Smooth muscle cell (in vitro differentiated cells): ENCODE results near the gene FBXL16. TPM values are rescaled to one million over a fixed set of nuclear protein-coding genes. Genes with fewer than 3 reads are reported as not detected.

ENCODE experiments used
- DNase-seq: peaks from one replicate; lab custom pipeline; 2025; ENCODE audit not compliant: unreplicated experiment; lab: John Stamatoyannopoulos, UW
- H2AFZ ChIP-seq: fragments of 200-600 bp; sonication (generic); 2 replicates; pipeline ENCODE4 v1.6.0; 2016; ENCODE audit warnings: antibody characterized with exemption, low read depth, mild to moderate bottlenecking
- H3F3A ChIP-seq: fragments of 200-600 bp; sonication (generic); 2 replicates; pipeline ENCODE4 v1.6.0; 2017; ENCODE audit warnings: antibody characterized with exemption, low read depth
- H3K27ac ChIP-seq: fragments of 200-600 bp; sonication (generic); 2 replicates; pipeline ENCODE4 v1.5.1; 2016; ENCODE audit warnings: low read depth, mild to moderate bottlenecking
- H3K27me3 ChIP-seq: fragments of 200-600 bp; sonication (generic); 2 replicates; pipeline ENCODE4 v1.6.1; 2016; ENCODE audit warnings: low read depth, mild to moderate bottlenecking
- H3K36me3 ChIP-seq: fragments of 200-600 bp; sonication (generic); 2 replicates; pipeline ENCODE4 v1.5.1; 2016; ENCODE audit warnings: low read depth
- H3K4me1 ChIP-seq: fragments of 200-600 bp; sonication (generic); 2 replicates; pipeline ENCODE4 v1.5.1; 2016; ENCODE audit warnings: low read depth
- H3K4me2 ChIP-seq: fragments of 200-600 bp; sonication (generic); 2 replicates; pipeline ENCODE4 v1.6.0; 2016; ENCODE audit warnings: mild to moderate bottlenecking
- H3K4me3 ChIP-seq: fragments of 200-600 bp; sonication (generic); 2 replicates; pipeline ENCODE4 v1.5.1; 2016; ENCODE audit warnings: mild to moderate bottlenecking
- H3K79me2 ChIP-seq: fragments of 200-600 bp; sonication (generic); 2 replicates; pipeline ENCODE4 v1.6.0; 2016; ENCODE audit warnings: low read depth, mild to moderate bottlenecking
- H3K9ac ChIP-seq: fragments of 200-600 bp; sonication (generic); 2 replicates; pipeline ENCODE4 v1.6.0; 2016; ENCODE audit warnings: low read depth
- H3K9me3 ChIP-seq: fragments of 200-600 bp; sonication (generic); replicated peaks from 2 replicates; pipeline ENCODE4 v1.5.1; 2016; ENCODE audit warnings: low read depth
- H4K20me1 ChIP-seq: fragments of 200-600 bp; sonication (generic); 2 replicates; pipeline ENCODE4 v1.6.0; 2016; ENCODE audit warnings: low read depth
- WGBS: methylation state at CpG from one replicate; pipeline ENCODE4 v1.1.7; 2016; ENCODE audit warnings: low lambda C conversion rate; 5-methylcytosine and 5-hydroxymethylcytosine counted together
- polyA plus RNA-seq: library from polyadenylated mRNA; unstranded; fragments of >200 nt; fragmentation: Nextera tagmentation; extraction: Ambion mirVana; gene quantifications from 2 replicates; pipeline ENCODE4 v1.2.1, GENCODE V29; 2016
- total RNA-seq: library from RNA; depleted of rRNA; stranded (reverse); fragments of >200 nt; gene quantifications from 2 replicates; pipeline ENCODE4 v1.2.3, GENCODE V29; 2014
- TF ChIP-seq, protein P1 (sequence below): fragments of 200-600 bp; sonication (generic); IDR thresholded peaks from 2 replicates; pipeline ENCODE4 v1.5.1; 2017; ENCODE audit warnings: borderline replicate concordance, mild to moderate bottlenecking, antibody characterized with exemption; ENCODE audit not compliant: insufficient read depth, poor library complexity, severe bottlenecking

The FBXL16 gene
- total and polyA plus RNA-seq, 2 experiments from 2014 or later = 0.17 to 0.76 TPM

DNA sequence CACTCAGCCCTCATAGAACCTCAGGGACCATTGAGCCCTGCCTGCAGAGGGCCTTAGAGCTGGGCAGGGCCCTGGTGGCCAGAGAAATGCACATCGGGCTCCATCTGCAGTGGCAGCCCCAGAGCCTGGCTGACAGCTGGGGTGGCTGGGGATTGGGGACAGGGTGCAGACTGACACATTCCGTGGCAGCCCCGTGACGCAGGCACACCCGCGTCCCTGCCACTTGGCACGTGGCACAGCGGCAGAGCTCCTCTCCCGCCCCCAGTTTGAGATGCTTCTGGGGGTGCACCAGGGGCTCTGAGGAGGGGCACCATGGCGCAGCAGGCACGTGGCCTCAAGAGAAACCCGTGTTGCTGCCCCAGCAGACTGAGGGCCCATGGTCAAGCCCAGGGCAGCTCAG is 2.2 kb downstream of the FBXL16 start:
- Histone ChIP-seq H3K79me2 (no peaks in the 10 kb centered on the region), H3K36me3 (no peaks in the 10 kb centered on the region), H3K9me3 (no peaks in the 10 kb centered on the region), H2AFZ (no peak overlapping the region), H3K4me2 (no peak overlapping the region), H3K9ac (no peak overlapping the region), H3K4me1 (no peaks in the 10 kb centered on the region), H3K4me3 (no peak overlapping the region), H3K27me3 (peaks cover 92% of the 10 kb centered on the region), H3F3A (no peaks in the 10 kb centered on the region), H4K20me1 (peaks cover 7% of the 10 kb centered on the region), H3K27ac (no peak overlapping the region)
- no peak for DNase-seq
- TF ChIP-seq, protein P1, sequence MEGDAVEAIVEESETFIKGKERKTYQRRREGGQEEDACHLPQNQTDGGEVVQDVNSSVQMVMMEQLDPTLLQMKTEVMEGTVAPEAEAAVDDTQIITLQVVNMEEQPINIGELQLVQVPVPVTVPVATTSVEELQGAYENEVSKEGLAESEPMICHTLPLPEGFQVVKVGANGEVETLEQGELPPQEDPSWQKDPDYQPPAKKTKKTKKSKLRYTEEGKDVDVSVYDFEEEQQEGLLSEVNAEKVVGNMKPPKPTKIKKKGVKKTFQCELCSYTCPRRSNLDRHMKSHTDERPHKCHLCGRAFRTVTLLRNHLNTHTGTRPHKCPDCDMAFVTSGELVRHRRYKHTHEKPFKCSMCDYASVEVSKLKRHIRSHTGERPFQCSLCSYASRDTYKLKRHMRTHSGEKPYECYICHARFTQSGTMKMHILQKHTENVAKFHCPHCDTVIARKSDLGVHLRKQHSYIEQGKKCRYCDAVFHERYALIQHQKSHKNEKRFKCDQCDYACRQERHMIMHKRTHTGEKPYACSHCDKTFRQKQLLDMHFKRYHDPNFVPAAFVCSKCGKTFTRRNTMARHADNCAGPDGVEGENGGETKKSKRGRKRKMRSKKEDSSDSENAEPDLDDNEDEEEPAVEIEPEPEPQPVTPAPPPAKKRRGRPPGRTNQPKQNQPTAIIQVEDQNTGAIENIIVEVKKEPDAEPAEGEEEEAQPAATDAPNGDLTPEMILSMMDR = no peak
- WGBS = 90% methylated on average over 12 of the region's 12 CpGs

DNA sequence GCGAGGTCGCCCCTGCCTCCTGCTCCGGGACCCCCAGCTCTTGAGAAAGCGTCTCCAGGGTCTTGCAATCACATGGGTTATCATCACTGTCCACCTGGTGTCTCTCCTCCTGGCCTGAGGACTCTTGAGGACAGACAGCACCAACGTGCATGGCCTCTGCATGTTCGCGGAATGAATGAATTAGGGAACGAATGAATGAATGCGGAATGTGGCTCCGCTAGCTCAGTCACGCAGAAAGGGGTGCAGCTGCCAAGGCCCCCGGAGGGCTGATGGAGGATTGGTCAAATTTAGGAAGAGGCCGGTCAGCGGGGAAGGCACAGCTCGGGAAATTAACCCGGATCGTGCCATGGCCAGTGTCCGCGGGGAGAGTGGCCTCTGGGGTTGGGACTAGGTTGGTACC is 3.3 kb downstream of the FBXL16 start:
- H3K27ac ChIP-seq = no peak overlapping the region
- no peaks in the 10 kb centered on the region for H3K4me1 ChIP-seq
- no peaks in the 10 kb centered on the region for H3K9me3 ChIP-seq
- H3K36me3 ChIP-seq = no peaks in the 10 kb centered on the region
- H3K27me3 ChIP-seq = peaks cover 88% of the 10 kb centered on the region
- WGBS = 87% methylated on average over 19 of the region's 19 CpGs
- no peak overlapping the region for H3K4me2 ChIP-seq
- no peak overlapping the region for H2AFZ ChIP-seq
- no peak overlapping the region for H3K9ac ChIP-seq
- peaks cover 7% of the 10 kb centered on the region for H4K20me1 ChIP-seq
- no peak for DNase-seq
- no peak overlapping the region for H3K4me3 ChIP-seq
- H3F3A ChIP-seq = no peaks in the 10 kb centered on the region
- TF ChIP-seq, protein P1 = no peak
- H3K79me2 ChIP-seq = no peaks in the 10 kb centered on the region

DNA sequence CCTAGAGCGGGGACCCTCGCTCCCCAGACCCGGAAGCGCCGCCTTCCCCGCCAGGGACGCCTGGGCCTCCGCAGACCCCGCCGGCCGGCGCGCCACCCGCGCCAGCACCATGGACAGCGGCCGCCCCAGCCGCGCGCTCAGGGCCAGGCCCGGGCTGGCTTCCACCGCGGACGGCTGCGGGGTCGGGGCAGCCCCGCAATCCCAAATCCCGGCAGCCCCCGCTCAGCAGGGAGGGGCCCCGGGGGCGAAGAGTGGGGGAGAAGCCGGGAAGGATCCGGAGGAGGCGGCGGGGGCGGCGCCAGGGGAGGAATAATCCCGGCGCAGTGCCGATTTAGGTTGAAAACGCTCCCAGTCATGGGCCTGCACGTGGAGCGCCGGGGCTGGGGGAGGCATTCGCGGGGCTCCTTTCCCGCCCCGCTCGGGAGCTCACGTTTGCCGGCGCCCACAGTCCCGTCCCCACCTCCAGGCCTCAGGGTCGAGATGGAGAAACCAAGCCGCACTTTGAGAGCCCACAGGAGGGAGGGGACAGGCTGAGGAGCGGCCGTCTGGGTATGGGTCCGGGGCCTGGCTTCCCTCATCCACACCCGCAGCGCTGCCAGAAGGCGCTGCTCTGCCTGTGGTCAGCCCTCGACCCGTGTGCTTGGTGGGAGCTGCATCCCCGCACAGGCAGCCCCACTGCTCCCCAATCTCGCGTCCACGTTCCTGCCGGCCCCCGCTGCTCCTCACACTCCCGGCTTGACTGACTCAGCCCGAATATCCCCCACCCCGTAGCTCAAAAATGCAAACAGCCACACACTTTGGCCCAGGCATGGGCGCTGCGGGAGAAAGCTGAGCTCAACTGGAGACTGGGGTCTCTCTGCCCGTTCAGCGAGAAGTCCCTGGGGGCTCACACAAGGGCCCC is 4.7 kb downstream of the FBXL16 start:
- no peaks in the 10 kb centered on the region for H3K36me3 ChIP-seq

More for the DNA sequence above, 4.7 kb downstream of the FBXL16 start:
- Histone ChIP-seq H3K4me1 (no peaks in the 10 kb centered on the region), H3K9ac (no peak overlapping the region), H3K4me3 (no peak overlapping the region), H3F3A (no peaks in the 10 kb centered on the region), H3K27me3 (peaks cover 85% of the 10 kb centered on the region), H3K27ac (no peak overlapping the region), H3K79me2 (no peaks in the 10 kb centered on the region), H2AFZ (no peak overlapping the region), H3K4me2 (peak overlapping the region; percentile 72), H3K9me3 (no peaks in the 10 kb centered on the region), H4K20me1 (peaks cover 7% of the 10 kb centered on the region)
- TF ChIP-seq, protein P1 = no peak
- DNase-seq = peak; percentile 13
- WGBS = 14% methylated on average over 69 of the region's 76 CpGs
